ENCODE data around the gene OR4K15. TPM values are rescaled to one million over a fixed set of nuclear protein-coding genes. Genes with fewer than 3 reads are reported as not detected.

Gene OR4K15, protein sequence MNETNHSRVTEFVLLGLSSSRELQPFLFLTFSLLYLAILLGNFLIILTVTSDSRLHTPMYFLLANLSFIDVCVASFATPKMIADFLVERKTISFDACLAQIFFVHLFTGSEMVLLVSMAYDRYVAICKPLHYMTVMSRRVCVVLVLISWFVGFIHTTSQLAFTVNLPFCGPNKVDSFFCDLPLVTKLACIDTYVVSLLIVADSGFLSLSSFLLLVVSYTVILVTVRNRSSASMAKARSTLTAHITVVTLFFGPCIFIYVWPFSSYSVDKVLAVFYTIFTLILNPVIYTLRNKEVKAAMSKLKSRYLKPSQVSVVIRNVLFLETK
- total RNA-seq (not detected), polyA plus RNA-seq (not detected)
- long read RNA-seq, donor 1 = 0 reads
- long read RNA-seq, donor 2 = 0 reads
- long read RNA-seq, donor 3 = 0 reads

DNA sequence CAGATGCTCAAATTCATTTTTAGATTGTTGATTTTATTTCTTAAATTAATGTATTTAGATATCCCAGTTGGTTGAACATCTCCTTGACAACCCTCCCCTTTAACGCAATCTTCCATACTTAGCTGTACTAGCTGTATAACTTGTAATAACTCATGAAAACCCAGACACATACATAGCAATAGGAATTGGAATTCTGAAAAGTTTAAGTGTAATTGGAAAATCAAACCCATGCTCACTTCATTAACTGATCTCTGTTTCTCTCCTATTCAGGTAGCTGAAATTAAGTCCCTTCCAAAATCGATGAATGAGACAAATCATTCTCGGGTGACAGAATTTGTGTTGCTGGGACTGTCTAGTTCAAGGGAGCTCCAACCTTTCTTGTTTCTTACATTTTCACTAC lies at the start of gene OR4K15:
Gene OR4K15 (plus strand): TSS at position 301 of the 400 bp plus-strand sequence. CDS start 0 bp downstream, at position 301.
- H3K36me3 ChIP-seq = no peaks in the 10 kb centered on the region
- no peak within 1 kb of the TSS for H3K27ac ChIP-seq
- H3K4me1 ChIP-seq (ENCODE audit: insufficient read depth) = no peaks in the 10 kb centered on the region
- H3K27me3 ChIP-seq = no peaks in the 10 kb centered on the region
- 90 to 96% (median 94%) methylated on average over 3 of the region's 3 CpGs for WGBS, 3 donors
- intact Hi-C loops (cut with DNase I) = no loop called here
- no peaks in the 10 kb centered on the region for H3K9me3 ChIP-seq
- no peak within 1 kb of the TSS for H3K4me3 ChIP-seq
- TF ChIP-seq EP300 (IDR thresholded peaks at IDR 0.05) (no peak), POLR2A (IDR thresholded peaks at IDR 0.05) (no peak)
- TF ChIP-seq, protein P1, sequence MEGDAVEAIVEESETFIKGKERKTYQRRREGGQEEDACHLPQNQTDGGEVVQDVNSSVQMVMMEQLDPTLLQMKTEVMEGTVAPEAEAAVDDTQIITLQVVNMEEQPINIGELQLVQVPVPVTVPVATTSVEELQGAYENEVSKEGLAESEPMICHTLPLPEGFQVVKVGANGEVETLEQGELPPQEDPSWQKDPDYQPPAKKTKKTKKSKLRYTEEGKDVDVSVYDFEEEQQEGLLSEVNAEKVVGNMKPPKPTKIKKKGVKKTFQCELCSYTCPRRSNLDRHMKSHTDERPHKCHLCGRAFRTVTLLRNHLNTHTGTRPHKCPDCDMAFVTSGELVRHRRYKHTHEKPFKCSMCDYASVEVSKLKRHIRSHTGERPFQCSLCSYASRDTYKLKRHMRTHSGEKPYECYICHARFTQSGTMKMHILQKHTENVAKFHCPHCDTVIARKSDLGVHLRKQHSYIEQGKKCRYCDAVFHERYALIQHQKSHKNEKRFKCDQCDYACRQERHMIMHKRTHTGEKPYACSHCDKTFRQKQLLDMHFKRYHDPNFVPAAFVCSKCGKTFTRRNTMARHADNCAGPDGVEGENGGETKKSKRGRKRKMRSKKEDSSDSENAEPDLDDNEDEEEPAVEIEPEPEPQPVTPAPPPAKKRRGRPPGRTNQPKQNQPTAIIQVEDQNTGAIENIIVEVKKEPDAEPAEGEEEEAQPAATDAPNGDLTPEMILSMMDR (IDR thresholded peaks at IDR 0.05) = no peak
- DNase-seq = no peak

DNA sequence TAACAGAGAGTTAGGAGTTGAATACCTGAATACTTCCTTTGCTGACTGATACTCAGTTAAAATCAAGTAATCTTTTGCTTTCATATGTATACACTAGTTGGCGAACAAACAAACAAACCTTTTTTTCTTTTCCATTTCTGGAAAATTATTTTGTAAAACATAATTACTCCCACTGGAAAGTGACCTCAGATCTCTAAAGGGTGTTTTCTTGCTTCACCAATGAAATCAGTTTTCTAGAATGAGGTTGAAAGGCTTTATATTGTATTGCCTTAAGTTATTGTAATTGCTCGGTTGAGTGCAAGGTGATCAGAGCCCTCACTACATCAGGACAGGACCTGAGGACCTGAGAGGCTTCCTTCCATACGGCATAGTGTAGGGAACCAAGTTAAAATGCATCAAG lies 44.8 kb upstream of the OR4K15 start, which contains the start of gene OR4K1:
Gene OR4K1 (plus strand): TSS at position 301 of the 400 bp plus-strand sequence. CDS start 4,750 bp downstream, outside the sequence.
- intact Hi-C loops (cut with DNase I) = no loop called here
- DNase-seq = no peak
- TF ChIP-seq POLR2A (IDR thresholded peaks at IDR 0.05) (no peak), EP300 (IDR thresholded peaks at IDR 0.05) (no peak)
- TF ChIP-seq, protein P1 (IDR thresholded peaks at IDR 0.05) = no peak
- H3K36me3 ChIP-seq = no peaks in the 10 kb centered on the region
- WGBS, 3 donors = 53 to 61% (median 60%) methylated on average over 3 of the region's 3 CpGs
- peaks cover 4% of the 10 kb centered on the region for H3K27me3 ChIP-seq
- no peak within 1 kb of the TSS for H3K27ac ChIP-seq
- no peaks in the 10 kb centered on the region for H3K9me3 ChIP-seq
- H3K4me1 ChIP-seq (ENCODE audit: insufficient read depth) = no peaks in the 10 kb centered on the region
- H3K4me3 ChIP-seq = no peak within 1 kb of the TSS

DNA sequence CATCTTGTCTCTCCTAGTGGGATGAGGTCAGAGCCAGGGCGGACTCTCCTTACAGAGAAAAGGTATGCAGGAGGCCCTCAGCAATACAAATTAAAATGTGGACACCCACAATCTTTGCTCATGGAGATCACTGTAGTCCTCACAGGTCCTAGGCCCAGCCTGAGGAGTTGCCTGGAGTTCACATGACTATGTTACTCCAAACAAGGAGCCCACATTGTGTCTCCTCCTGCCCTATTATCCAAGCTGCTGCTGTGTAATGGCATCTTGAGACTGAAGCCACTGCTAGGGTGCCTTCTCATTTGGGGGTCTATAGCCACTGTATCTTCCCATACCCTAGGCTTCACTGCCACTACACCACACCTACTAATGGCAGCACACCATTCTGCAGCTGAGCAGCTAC lies 33.7 kb upstream of the OR4K15 start:
- TF ChIP-seq POLR2A (IDR thresholded peaks at IDR 0.05) (no peak), EP300 (IDR thresholded peaks at IDR 0.05) (no peak)
- TF ChIP-seq, protein P1 (IDR thresholded peaks at IDR 0.05) = no peak
- H3K27me3 ChIP-seq = peaks cover 2% of the 10 kb centered on the region
- DNase-seq = no peak
- H3K36me3 ChIP-seq = no peaks in the 10 kb centered on the region
- no peak overlapping the region for H3K4me3 ChIP-seq
- no peak overlapping the region for H3K27ac ChIP-seq
- no peaks in the 10 kb centered on the region for H3K9me3 ChIP-seq
- WGBS, 3 donors = 67 to 90% (median 76%) methylated on average over 1 of the region's 1 CpG
- intact Hi-C loops (cut with DNase I) = no loop called here
- H3K4me1 ChIP-seq (ENCODE audit: insufficient read depth) = no peaks in the 10 kb centered on the region

DNA sequence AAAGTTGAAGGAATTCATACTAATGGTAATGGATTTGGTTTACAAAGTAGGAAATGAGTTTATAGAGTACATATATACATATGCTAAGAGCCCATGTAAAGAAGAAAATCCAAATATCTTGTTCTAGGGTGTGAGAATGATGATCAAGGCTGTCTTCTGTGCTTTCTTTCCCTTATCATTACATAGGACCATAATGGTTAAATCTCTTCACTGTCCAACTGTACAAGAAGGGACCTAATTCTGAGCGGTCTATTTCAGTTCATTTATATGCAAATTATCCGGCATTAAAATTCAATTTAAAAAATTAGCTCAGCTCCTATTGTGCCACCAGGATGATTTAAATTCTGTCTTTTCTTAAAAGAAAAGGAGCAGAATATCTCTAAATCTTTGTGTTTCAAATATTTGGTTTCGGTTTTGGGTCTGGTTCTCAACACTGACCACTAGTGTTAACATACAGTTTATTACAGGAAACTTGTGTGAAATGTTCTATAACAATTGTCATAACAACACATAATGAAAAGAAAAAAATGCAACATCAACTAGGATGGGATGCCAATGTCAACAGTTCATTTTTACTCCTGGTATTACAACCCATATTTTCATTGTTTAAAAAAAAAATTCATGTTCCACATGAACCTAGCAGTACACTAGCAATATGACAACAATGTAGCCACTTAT lies 27.8 kb upstream of the OR4K15 start:
- no peak for DNase-seq
- 65 to 80% (median 72%) methylated on average over 3 of the region's 3 CpGs for WGBS, 3 donors
- Histone ChIP-seq H3K27ac (no peak overlapping the region), H3K9me3 (no peaks in the 10 kb centered on the region), H3K4me3 (no peak overlapping the region), H3K4me1 (ENCODE audit: insufficient read depth) (no peaks in the 10 kb centered on the region), H3K36me3 (no peaks in the 10 kb centered on the region), H3K27me3 (no peaks in the 10 kb centered on the region)
- TF ChIP-seq EP300 (IDR thresholded peaks at IDR 0.05) (no peak), POLR2A (IDR thresholded peaks at IDR 0.05) (no peak)
- TF ChIP-seq, protein P1 (IDR thresholded peaks at IDR 0.05) = no peak
- intact Hi-C loops (cut with DNase I) = no loop called here

Data from ovary (tissue), 10 donors.